Mucosa of stomach (tissue), 1 donor: ENCODE data around the gene KIAA1549.
"Not testable (repeated sequence)": the region's sequence is repeated elsewhere in the genome, so short reads cannot be mapped to it uniquely, and the experiment has no call there.

Experiments
- H3K27me3 ChIP-seq: one replicate; pipeline ENCODE4 v1.7.0; 2013; ENCODE audit warnings: mild to moderate bottlenecking, low read length; ENCODE audit not compliant: control insufficient read depth, insufficient read depth
- H3K36me3 ChIP-seq: one replicate; pipeline ENCODE4 v1.7.0; 2013; ENCODE audit warnings: low read length; ENCODE audit not compliant: control insufficient read depth, insufficient read depth
- H3K4me1 ChIP-seq: one replicate; pipeline ENCODE4 v1.7.0; 2013; ENCODE audit warnings: mild to moderate bottlenecking, low read length; ENCODE audit not compliant: control insufficient read depth, insufficient read depth
- H3K4me3 ChIP-seq: one replicate; pipeline ENCODE4 v1.7.0; 2013; ENCODE audit warnings: low read length
- H3K9ac ChIP-seq: one replicate; pipeline ENCODE4 v1.7.0; 2013; ENCODE audit warnings: mild to moderate bottlenecking, low read length, moderate library complexity
- H3K9me3 ChIP-seq: one replicate; pipeline ENCODE4 v1.7.0; 2013; ENCODE audit warnings: mild to moderate bottlenecking, low read length, moderate library complexity; ENCODE audit not compliant: control insufficient read depth
- donor health status: Pancreatic carcinoma.

Gene KIAA1549

GRCh38 chr7:138951953-138952352 is 29.2 kb downstream of the KIAA1549 start:
- Histone ChIP-seq H3K9ac (no peak overlapping the region), H3K9me3 (no peaks in the 10 kb centered on the region), H3K36me3 (no peaks in the 10 kb centered on the region), H3K4me1 (no peaks in the 10 kb centered on the region), H3K4me3 (no peak overlapping the region), H3K27me3 (no peaks in the 10 kb centered on the region)

DNA sequence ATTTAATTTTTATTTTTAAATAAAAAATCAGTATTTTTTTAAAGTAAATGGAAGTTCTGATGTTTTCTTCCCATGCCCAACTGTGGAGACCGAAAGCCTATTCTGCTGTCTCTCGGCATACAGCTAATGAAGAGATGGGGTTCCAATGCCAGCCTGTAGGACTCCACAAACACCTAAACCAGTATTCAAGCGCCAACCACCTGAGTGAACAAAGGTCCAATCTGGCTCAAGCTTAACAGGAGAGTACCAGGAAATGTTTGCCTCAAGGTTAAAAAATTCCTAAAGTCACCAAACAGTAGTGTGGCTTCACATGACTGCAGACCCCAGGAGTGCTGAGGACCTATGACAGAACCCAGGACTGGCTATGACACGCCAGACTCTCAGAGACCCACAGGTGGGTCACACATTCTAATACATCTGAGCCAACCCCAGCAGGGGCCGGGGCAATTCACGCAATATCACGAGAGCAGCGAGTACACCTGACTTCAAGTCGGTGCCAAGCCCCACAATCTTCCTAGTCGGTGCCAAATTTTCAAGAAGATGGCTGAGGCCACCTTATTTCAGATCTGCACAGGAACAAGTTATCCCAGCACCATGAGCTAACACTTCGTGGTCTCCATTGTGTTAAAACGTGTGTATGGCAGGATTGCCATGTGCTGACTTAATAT is 31.6 kb downstream of the KIAA1549 start:
- Histone ChIP-seq H3K9me3 (no peaks in the 10 kb centered on the region), H3K27me3 (no peaks in the 10 kb centered on the region), H3K9ac (no peak overlapping the region), H3K4me3 (no peak overlapping the region), H3K4me1 (no peaks in the 10 kb centered on the region), H3K36me3 (no peaks in the 10 kb centered on the region)

- Histone ChIP-seq H3K27me3 (no peaks in the 10 kb centered on the region), H3K9me3 (no peaks in the 10 kb centered on the region), H3K36me3 (no peaks in the 10 kb centered on the region), H3K4me3 (no peak overlapping the region), H3K9ac (no peak overlapping the region), H3K4me1 (no peaks in the 10 kb centered on the region)
These were observed 32.8 kb downstream of the KIAA1549 start for GRCh38 chr7:138948403-138948802.

- H3K9me3 ChIP-seq: no peaks in the 10 kb centered on the region
- H3K4me1 ChIP-seq: no peaks in the 10 kb centered on the region
- H3K27me3 ChIP-seq: no peaks in the 10 kb centered on the region
- H3K4me3 ChIP-seq: no peak overlapping the region
- no peak overlapping the region for H3K9ac ChIP-seq
- no peaks in the 10 kb centered on the region for H3K36me3 ChIP-seq
These were observed 35.4 kb downstream of the KIAA1549 start for GRCh38 chr7:138945821-138946220.

DNA sequence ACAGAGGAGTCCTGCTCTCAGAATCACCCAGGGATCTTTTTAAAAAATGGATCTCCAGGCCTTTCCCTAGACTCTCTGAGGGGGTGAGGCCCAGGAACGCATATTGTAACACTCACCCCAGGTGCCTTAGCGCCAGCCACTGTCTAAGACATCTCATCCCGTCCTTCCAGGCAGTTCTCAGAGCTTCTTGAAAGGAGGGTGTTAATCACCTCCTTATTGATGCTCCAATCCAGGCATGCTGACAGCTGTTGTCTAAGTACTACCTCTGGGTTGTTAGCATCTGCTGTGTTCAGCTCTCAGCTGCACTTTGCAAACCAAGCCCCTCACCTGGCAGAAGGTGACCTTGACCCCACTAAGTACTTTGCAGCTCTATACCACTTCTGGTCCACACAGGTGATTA is 36.0 kb downstream of the KIAA1549 start:
- no peaks in the 10 kb centered on the region for H3K36me3 ChIP-seq
- no peak overlapping the region for H3K9ac ChIP-seq
- no peaks in the 10 kb centered on the region for H3K9me3 ChIP-seq
- no peaks in the 10 kb centered on the region for H3K27me3 ChIP-seq
- H3K4me1 ChIP-seq: no peaks in the 10 kb centered on the region
- no peak overlapping the region for H3K4me3 ChIP-seq

DNA sequence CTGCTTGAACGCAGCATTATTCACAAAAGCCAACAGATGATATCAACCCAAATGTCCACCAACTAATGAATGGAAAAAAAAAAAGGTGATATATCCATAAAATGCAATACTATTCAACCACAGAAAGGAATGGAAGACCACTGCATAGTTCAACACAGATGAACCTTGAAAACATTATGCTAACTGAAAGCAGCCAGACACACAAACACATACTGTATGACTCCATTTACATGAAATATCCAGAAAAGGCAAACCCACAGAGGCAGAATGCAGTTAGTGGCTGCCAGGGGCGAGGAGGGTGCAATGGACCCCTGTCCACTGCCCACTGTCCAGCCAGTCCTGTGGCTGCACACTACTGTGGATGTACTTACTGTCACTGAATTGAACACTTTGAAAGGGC is 36.6 kb downstream of the KIAA1549 start:
- Histone ChIP-seq H3K9me3 (no peaks in the 10 kb centered on the region), H3K9ac (no peak overlapping the region), H3K4me1 (no peaks in the 10 kb centered on the region), H3K4me3 (no peak overlapping the region), H3K27me3 (no peaks in the 10 kb centered on the region), H3K36me3 (no peaks in the 10 kb centered on the region)

DNA sequence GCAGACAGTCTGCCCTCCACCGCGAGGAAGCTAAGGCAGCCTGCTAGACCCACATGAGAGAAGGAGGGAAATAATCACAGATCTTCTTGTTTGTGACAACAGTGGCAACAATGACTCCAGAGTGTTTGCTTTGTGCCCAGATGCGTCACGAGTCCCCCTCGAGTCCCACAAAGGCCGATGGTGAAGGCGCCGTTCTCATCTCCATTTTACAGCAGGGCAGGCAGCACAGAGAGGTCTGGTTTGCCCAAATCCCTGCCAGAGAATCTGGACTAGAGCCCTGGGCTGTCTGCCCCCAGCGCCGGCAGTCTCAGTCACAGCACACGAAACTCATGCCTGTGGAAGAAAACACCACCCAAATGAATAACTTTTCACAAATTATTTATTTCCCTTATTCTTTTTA is 38.1 kb downstream of the KIAA1549 start:
- Histone ChIP-seq H3K9me3 (no peaks in the 10 kb centered on the region), H3K9ac (no peak overlapping the region), H3K4me1 (no peaks in the 10 kb centered on the region), H3K4me3 (no peak overlapping the region), H3K27me3 (no peaks in the 10 kb centered on the region), H3K36me3 (no peaks in the 10 kb centered on the region)

- Histone ChIP-seq H3K27me3 (no peaks in the 10 kb centered on the region), H3K36me3 (no peaks in the 10 kb centered on the region), H3K9me3 (no peaks in the 10 kb centered on the region), H3K4me1 (no peaks in the 10 kb centered on the region), H3K9ac (no peak overlapping the region), H3K4me3 (no peak overlapping the region)
These were observed 39.6 kb downstream of the KIAA1549 start for GRCh38 chr7:138941545-138941944.

GRCh38 chr7:138940602-138941001 is 40.6 kb downstream of the KIAA1549 start:
- not testable (repeated sequence) for H3K4me3 ChIP-seq, H3K4me1 ChIP-seq, H3K9me3 ChIP-seq, H3K36me3 ChIP-seq, H3K27me3 ChIP-seq, H3K9ac ChIP-seq

DNA sequence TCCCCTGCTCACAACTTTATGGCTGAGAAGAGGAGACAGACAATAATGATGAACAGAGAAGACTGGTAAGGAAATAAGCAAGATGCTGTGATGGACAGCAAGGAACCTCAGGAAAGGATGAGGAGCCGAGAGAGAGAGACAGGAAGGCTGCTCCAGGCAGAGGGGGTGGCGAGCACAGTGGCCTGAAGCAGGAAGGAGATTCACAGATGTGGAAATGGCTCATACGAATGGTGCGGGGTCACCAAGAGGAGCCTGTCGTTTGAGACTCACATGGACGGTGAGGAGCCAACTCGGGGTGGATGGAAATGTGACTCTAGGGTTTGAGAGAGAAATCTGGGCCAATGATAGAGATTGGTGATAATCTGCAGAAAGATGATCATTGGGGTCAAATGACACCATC is 43.7 kb downstream of the KIAA1549 start:
- Histone ChIP-seq H3K9me3 (no peaks in the 10 kb centered on the region), H3K36me3 (no peaks in the 10 kb centered on the region), H3K4me1 (peaks cover 12% of the 10 kb centered on the region), H3K9ac (no peak overlapping the region), H3K27me3 (no peaks in the 10 kb centered on the region), H3K4me3 (no peak overlapping the region)

- H3K9ac ChIP-seq: no peak overlapping the region
- H3K4me3 ChIP-seq: no peak overlapping the region
- H3K4me1 ChIP-seq: peaks cover 12% of the 10 kb centered on the region
- no peaks in the 10 kb centered on the region for H3K27me3 ChIP-seq
- no peaks in the 10 kb centered on the region for H3K36me3 ChIP-seq
- H3K9me3 ChIP-seq: no peaks in the 10 kb centered on the region
These were observed 45.7 kb downstream of the KIAA1549 start for GRCh38 chr7:138935465-138936011.

GRCh38 chr7:138934861-138935260 is 46.3 kb downstream of the KIAA1549 start:
- Histone ChIP-seq H3K4me3 (no peak overlapping the region), H3K4me1 (peaks cover 12% of the 10 kb centered on the region), H3K27me3 (no peaks in the 10 kb centered on the region), H3K9me3 (no peaks in the 10 kb centered on the region), H3K36me3 (no peaks in the 10 kb centered on the region), H3K9ac (no peak overlapping the region)

- H3K9me3 ChIP-seq: no peaks in the 10 kb centered on the region
- peaks cover 12% of the 10 kb centered on the region for H3K4me1 ChIP-seq
- H3K4me3 ChIP-seq: no peak overlapping the region
- H3K36me3 ChIP-seq: no peaks in the 10 kb centered on the region
- H3K27me3 ChIP-seq: no peaks in the 10 kb centered on the region
- H3K9ac ChIP-seq: no peak overlapping the region
These were observed 46.8 kb downstream of the KIAA1549 start for GRCh38 chr7:138934367-138934766.
